ENCODE results near the gene FNBP1L. TPM values are rescaled to one million over a fixed set of nuclear protein-coding genes. Genes with fewer than 3 reads are reported as not detected.
A peak's percentile ranks its signal among the peaks of the same experiment; 100 is the strongest.

FNBP1L gene
- total and polyA plus RNA-seq, 9 of the 15 experiments (the other 6 are each of a cell fraction or from before 2014, with no cell fraction given): 1.4 to 6.9 (median 5.9) TPM

DNA sequence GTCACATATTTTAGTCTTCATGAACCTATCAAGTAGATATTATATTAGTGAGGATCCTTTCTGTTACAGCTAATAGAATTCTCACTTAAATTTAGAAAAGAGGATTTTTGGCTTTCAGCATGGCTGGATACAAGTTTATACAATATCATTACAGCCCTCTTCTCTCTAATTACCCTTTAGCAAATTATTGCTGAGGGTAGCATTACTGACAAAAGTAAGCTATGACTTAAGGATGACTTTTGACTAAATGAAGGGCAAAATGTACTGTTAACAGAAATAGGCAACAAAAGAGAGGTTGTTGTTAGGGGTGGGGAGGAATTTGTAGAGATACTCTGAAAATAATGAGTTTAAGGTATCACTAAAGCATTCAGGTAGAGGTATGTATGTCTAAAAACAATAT lies 85.8 kb downstream of the FNBP1L start:
- no peak overlapping the region for H2AFZ ChIP-seq (ENCODE audit: low read depth, low read length)
- no peak overlapping the region for H3K4me3 ChIP-seq
- in situ Hi-C loops (cut with MboI) (no loop called here), intact Hi-C loops (cut with micrococcal nuclease) (no loop called here)
- TF ChIP-seq ZNF140 (CRISPR knock-in tag; IDR thresholded peaks at IDR 0.05): no peak
- TF ChIP-seq KHSRP (IDR thresholded peaks at IDR 0.05): no peak
- TF ChIP-seq ZNF445 (CRISPR knock-in tag; IDR thresholded peaks at IDR 0.05; ENCODE audit: low read depth): no peak
- TF ChIP-seq ZNF316 (IDR thresholded peaks at IDR 0.05): peak; percentile 50
- TF ChIP-seq ZNF274 (IDR thresholded peaks at IDR 0.05; ENCODE audit: borderline replicate concordance, low read depth, low read length): no peak
- no peak overlapping the region for H3K27ac ChIP-seq (ENCODE audit: extremely low read depth, low read depth, low read length)
- H3K27me3 ChIP-seq (ENCODE audit: control insufficient read depth in 2 of 2, insufficient read depth in 2 of 2, low read length in 2 of 2): no peaks in the 10 kb centered on the region
- H3K4me1 ChIP-seq (replicated peaks in 1 of 2; ENCODE audit: control insufficient read depth in 2 of 2, insufficient read depth in 2 of 2, low read length in 2 of 2): no peaks in the 10 kb centered on the region
- DNase-seq (ENCODE audit: extremely low read depth in 1 of 4, low spot score in 3 of 4): no peak
- no peak overlapping the region for H3K9ac ChIP-seq (ENCODE audit: insufficient read depth in 1 of 2, low read depth in 2 of 2, low read length in 2 of 2)
- ChIA-PET CTCF (ENCODE audit: low intra/inter-chr PET ratio) (no interaction called here), POLR2A (no interaction called here)
- H3K36me3 ChIP-seq (ENCODE audit: control insufficient read depth, insufficient read depth, low read length): no peaks in the 10 kb centered on the region
- ATAC-seq: no peak
- FAIRE-seq: no peak
- no peaks in the 10 kb centered on the region for H3K9me1 ChIP-seq (ENCODE audit: control insufficient read depth, insufficient read depth, low read length)
- H3K4me2 ChIP-seq (ENCODE audit: insufficient read depth, low read length): no peak overlapping the region
- H3K9me3 ChIP-seq (replicated peaks; ENCODE audit: control insufficient read depth, insufficient read depth, low read depth, low read length): no peaks in the 10 kb centered on the region
- H4K20me1 ChIP-seq (replicated peaks; ENCODE audit: control insufficient read depth, insufficient read depth, low read length): no peaks in the 10 kb centered on the region
- no peaks in the 10 kb centered on the region for H3K79me2 ChIP-seq (ENCODE audit: control insufficient read depth, insufficient read depth, low read length)
- BruUV-seq (replicated peaks): no TSS peak

GRCh38 chr1:93537396-93537795 lies 89.5 kb downstream of the FNBP1L start:
- no TSS peak for BruUV-seq (replicated peaks)
- H3K27ac ChIP-seq (ENCODE audit: extremely low read depth, low read depth, low read length): no peak overlapping the region
- H3K9ac ChIP-seq (ENCODE audit: insufficient read depth in 1 of 2, low read depth in 2 of 2, low read length in 2 of 2): no peak overlapping the region
- no peaks in the 10 kb centered on the region for H3K4me1 ChIP-seq (replicated peaks in 1 of 2; ENCODE audit: control insufficient read depth in 2 of 2, insufficient read depth in 2 of 2, low read length in 2 of 2)
- no peaks in the 10 kb centered on the region for H3K9me1 ChIP-seq (ENCODE audit: control insufficient read depth, insufficient read depth, low read length)
- no peak for FAIRE-seq
- in situ Hi-C loops (cut with MboI): no loop called here
- no peak for DNase-seq (ENCODE audit: extremely low read depth in 1 of 4, low spot score in 3 of 4)
- POLR2A ChIA-PET: no interaction called here
- intact Hi-C loops (cut with micrococcal nuclease): no loop called here
- no peaks in the 10 kb centered on the region for H3K27me3 ChIP-seq (ENCODE audit: control insufficient read depth in 2 of 2, insufficient read depth in 2 of 2, low read length in 2 of 2)
- no peaks in the 10 kb centered on the region for H3K79me2 ChIP-seq (ENCODE audit: control insufficient read depth, insufficient read depth, low read length)
- H2AFZ ChIP-seq (ENCODE audit: low read depth, low read length): no peak overlapping the region
- H3K4me2 ChIP-seq (ENCODE audit: insufficient read depth, low read length): no peak overlapping the region
- CTCF ChIA-PET (ENCODE audit: low intra/inter-chr PET ratio): no interaction called here
- no peak for ATAC-seq
- no peaks in the 10 kb centered on the region for H4K20me1 ChIP-seq (replicated peaks; ENCODE audit: control insufficient read depth, insufficient read depth, low read length)
- H3K9me3 ChIP-seq (replicated peaks; ENCODE audit: control insufficient read depth, insufficient read depth, low read depth, low read length): no peaks in the 10 kb centered on the region
- no peaks in the 10 kb centered on the region for H3K36me3 ChIP-seq (ENCODE audit: control insufficient read depth, insufficient read depth, low read length)
- no peak overlapping the region for H3K4me3 ChIP-seq
- TF ChIP-seq, protein P1, sequence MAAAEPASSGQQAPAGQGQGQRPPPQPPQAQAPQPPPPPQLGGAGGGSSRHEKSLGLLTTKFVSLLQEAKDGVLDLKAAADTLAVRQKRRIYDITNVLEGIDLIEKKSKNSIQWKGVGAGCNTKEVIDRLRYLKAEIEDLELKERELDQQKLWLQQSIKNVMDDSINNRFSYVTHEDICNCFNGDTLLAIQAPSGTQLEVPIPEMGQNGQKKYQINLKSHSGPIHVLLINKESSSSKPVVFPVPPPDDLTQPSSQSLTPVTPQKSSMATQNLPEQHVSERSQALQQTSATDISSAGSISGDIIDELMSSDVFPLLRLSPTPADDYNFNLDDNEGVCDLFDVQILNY (CRISPR knock-in tag; IDR thresholded peaks at IDR 0.05): no peak
- TF ChIP-seq SAFB (IDR thresholded peaks at IDR 0.05; ENCODE audit: borderline replicate concordance, low read depth, low read length) (no peak), PCBP2 (IDR thresholded peaks at IDR 0.05; ENCODE audit: low read depth, low read length, poor library complexity, severe bottlenecking) (no peak), PHB2 (IDR thresholded peaks at IDR 0.05; ENCODE audit: low read depth) (no peak), TCFL5 (CRISPR knock-in tag; conservative IDR thresholded peaks at IDR 0.05) (no peak), ZFX (CRISPR knock-in tag; IDR thresholded peaks at IDR 0.05) (no peak), SMARCA5 (IDR thresholded peaks at IDR 0.05) (no peak), SRF (CRISPR knock-in tag; IDR thresholded peaks at IDR 0.05) (no peak), CSDE1 (IDR thresholded peaks at IDR 0.05) (no peak), ZNF354B (CRISPR knock-in tag; IDR thresholded peaks at IDR 0.05) (no peak), BHLHE40 (IDR thresholded peaks at IDR 0.05; ENCODE audit: low read length) (no peak), POLR3A (IDR thresholded peaks at IDR 0.05; ENCODE audit: borderline replicate concordance, extremely low read depth, insufficient read depth, insufficient read length) (no peak), ZNF124 (CRISPR knock-in tag; IDR thresholded peaks at IDR 0.05) (no peak)
- TF ChIP-seq, protein P2, sequence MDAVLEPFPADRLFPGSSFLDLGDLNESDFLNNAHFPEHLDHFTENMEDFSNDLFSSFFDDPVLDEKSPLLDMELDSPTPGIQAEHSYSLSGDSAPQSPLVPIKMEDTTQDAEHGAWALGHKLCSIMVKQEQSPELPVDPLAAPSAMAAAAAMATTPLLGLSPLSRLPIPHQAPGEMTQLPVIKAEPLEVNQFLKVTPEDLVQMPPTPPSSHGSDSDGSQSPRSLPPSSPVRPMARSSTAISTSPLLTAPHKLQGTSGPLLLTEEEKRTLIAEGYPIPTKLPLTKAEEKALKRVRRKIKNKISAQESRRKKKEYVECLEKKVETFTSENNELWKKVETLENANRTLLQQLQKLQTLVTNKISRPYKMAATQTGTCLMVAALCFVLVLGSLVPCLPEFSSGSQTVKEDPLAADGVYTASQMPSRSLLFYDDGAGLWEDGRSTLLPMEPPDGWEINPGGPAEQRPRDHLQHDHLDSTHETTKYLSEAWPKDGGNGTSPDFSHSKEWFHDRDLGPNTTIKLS (IDR thresholded peaks at IDR 0.05; ENCODE audit: borderline replicate concordance, low read depth): no peak
